Activated CD8-positive, alpha-beta memory T cell treated with anti-CD3 and anti-CD28 coated beads for 4 hours (primary cell): ENCODE measurements around the gene SDK2.

Experiments
- DNase-seq, 2 donors: peaks; one replicate each; pipeline ENCODE4 v3.0.0-alpha.2; 2020; ENCODE audit warnings: low read depth in 2 of 2

SDK2 gene

GRCh38 chr17:73553311-73553710, 90.9 kb downstream of the SDK2 start:
- no peak for DNase-seq

- DNase-seq: no peak
Measured at GRCh38 chr17:73552300-73553048, 91.8 kb downstream of the SDK2 start.

DNA sequence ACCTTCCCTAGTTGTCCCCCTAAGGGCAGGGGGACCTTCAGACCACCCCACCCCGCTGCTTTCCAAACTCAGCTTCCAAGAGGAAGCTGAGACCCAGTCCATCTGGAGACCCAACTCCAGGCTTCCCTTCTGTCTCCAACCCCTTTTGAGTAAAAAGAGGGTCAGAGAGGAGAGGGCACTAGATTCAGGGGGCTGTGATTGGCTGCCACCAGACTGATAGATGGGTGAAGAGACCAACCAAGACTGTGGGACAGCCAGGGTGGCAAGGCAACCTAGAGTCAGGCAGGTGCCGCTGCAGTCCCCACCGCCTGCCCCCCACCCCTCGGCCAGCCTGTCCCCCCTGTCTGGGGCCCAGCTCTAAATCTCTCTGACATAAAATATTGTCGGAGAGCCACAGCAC, 92.5 kb downstream of the SDK2 start:
- DNase-seq: no peak

- DNase-seq: no peak
Measured at GRCh38 chr17:73551144-73551543, 93.1 kb downstream of the SDK2 start.

DNA sequence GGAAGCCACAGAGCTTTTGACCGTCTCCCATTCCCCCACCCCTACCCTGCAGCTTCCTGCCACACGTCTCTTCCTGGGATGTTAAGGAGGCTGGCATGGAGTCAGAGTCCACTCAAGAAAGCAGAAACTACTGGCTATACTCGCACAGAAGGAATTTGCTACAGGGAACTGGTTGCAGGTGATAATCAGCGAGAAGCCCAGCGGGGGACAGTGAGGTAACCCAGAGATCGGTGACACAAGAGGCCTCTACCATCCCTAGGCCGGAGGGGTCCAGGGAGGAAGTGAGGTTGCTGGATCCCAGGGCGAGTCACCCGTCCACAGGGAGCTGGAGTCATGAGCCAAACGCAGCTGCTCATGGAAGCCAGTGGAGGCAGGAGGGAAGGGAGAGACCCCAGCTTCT, 93.7 kb downstream of the SDK2 start:
- DNase-seq: no peak

GRCh38 chr17:73549841-73550430, 94.3 kb downstream of the SDK2 start:
- DNase-seq: no peak

DNA sequence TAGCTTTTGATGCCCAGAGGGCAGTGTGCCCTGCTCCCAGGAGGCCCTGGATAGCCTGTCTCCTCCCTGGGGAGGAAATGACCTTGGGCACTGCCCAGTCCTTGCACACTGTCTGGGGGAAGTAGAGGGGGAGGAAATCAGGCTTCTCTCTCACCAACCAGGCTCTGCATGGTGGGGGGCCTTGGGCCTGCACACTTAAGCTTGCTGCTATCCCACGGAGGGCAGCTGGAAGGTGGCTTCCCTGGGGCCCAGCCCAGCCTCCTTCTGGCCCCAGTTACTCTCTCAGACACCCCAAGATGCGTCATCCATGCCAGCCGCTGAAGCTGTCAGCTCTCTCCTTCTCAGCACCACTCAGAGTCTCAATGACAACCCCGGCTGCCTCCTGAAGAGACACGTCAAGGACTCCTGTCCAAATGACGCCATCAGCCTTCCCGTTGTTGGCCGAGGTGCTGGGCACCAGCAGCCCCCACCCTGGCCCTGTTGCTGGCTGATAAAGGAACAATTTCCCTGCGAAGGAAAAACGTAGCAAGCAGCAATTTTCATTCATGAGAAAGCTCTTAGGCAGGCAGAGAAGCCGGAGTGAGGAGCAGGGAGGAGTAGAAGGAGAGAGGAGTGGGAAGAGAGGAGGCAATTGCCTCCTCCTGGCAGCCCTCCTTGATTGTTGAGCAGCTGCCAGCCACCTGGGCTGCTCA, 95.5 kb downstream of the SDK2 start:
- DNase-seq: no peak

DNA sequence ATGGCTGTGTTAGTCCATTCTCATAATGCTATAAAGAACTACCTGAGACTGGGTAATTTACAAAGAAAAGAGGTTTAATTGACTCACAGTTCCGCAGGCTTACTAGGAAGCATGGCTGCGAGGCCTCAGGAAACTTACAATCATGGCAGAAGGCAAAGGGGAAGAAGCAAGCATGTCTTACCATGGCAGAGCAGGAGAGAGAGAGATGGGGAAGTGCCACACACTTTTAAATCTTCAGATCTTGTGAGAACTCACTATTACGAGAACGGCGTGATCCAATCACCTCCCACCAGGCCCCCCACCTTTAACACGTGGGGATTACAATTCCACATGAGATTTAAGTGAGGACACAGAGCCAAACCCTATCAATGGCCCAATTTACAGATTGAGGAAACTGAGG, 96.5 kb downstream of the SDK2 start:
- DNase-seq: no peak

GRCh38 chr17:73546770-73547536, 97.3 kb downstream of the SDK2 start:
- DNase-seq: no peak

DNA sequence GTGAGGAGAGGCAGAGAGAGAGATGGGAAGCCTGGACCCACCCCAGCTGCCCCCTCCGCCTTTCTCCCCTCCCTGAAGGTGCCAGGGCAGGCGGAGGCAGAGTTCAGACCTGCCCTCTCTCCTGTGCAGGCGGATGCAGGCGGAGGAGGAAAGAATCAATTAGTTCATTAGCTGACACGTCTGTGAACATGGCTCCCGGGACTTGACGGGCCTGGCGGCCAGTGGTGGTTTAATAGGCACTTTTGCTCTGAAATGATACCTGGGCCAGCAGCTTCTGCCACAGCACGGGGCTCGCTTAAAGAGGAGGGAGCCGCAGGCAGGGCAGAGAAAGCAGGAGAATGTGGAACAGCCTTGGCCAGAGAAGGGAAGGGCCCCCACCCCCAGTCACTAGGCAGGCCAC, 98.1 kb downstream of the SDK2 start:
- DNase-seq: no peak

DNA sequence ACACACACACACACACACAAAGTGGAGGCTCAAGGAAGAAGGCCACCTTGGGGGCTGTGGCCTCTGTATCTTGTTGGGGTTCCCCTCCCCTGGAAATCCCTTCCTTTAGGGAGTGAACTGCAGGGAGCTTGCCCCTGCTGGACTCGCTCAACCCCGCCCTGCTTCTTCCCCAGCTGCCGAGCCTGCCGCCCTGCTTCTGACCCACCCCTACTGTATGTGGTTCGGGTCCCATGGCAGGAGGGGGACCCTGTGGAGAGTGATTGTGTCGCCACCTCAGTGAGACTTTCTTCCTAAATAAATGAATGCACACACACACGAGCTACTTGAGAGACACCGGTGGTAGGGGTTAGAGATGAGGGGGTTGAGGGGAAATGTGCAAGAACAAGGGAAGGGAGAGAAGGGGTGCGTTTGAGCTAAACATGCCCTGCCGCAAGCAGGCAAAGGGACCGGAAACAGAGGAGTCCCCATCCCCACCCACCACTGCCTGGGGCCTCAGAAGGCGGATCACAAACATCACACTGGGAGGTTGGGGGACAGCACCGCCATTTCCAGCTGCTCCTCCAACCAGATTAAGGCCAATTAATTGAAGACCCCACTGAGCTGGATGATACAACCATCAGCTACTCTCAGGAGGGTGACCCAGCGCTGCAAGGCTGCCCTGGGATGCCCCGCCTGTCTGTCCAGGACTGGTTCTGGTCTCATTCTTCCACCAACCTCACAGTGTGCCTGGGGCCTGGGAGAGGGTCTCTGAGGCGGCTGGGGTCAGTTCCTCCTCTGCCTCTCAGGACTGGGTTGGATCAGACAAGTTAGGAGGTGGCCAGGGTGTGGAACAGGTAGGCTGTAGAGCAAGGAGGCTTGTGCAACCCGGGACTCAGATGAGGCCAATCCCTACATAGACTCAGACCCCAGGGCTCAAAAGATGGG, 98.9 kb downstream of the SDK2 start:
- no peak for DNase-seq

DNA sequence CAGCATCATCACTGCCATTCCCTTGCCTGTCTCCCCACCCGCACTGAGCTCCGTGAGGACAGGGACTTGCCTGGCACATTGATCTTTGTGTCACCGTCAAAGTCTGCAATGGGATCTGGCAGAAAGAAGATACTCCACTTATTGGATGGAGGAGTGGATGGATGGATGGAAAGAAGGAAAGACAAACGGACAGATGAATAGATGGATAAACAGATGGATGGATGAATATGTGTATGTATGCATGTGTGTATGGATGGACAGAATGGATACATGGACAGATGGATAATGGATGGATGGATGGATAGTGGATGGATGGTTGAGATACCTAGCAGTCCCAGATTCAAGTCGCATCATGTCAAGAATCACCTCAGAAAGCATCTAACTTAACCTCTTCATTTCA, 99.9 kb downstream of the SDK2 start:
- DNase-seq: no peak

GRCh38 chr17:73542323-73542722, 101.9 kb downstream of the SDK2 start:
- DNase-seq: no peak

DNA sequence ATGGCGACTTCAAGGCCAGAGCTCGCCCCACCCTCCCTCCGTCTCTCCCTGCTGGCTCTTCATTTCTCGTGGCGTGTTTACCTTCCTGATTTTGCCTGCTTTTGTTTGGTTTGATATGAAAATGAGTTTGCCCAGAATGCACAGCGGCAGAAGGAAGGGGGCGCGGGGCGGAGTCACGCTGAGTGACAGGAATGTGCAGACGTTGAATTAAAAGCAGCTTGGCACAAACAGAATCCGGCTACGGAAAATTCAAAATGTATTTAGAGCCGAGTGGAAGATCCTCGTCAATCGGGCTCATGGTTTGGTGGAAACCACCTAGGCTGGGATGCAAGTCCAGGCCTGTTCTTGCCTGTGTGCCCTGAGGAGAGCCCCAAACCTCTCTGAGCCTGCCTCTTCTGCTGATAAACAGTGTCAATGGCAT, 102.7 kb downstream of the SDK2 start:
- no peak for DNase-seq

DNA sequence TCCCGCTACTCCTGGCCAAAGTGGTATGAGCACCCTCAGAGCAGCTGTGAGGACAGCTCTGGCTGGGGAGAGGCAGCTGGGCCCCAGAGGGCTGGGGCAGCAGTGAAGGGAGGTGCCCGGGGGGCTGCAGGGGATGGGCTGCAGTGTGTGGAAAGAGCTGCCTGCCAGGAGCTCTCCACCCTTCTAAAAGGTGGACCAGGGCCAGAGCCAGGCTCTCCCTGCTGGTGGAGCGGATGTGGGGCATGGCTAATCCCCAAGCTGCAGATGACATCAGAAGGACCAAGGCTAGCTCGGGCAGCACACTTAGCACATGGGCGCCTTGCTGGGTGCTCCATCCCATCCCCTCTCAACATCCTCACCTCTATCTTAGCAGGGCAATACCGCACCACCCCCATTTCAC, 103.1 kb downstream of the SDK2 start:
- no peak for DNase-seq

DNA sequence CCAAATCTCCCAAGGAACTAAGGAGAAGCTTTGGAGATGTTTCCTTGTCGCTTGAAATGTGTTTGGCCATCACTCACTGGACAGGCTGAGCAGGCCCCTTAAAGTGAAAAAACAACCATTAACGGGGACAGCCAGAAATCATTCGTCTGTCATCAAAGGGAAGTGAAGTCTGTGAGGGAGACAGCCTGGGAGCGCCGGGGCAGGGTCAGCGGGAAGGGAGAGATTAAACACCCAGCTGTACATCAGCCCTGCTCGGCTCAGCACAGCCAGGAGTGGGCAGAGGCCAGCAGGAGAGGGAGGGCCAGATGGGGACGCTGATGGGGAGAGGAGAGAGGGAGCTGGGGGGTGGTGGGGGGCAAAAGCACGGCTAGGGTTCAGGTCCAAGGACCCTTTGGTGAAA, 105.1 kb downstream of the SDK2 start:
- no peak for DNase-seq

GRCh38 chr17:73538445-73538844, 105.8 kb downstream of the SDK2 start:
- DNase-seq: no peak

DNA sequence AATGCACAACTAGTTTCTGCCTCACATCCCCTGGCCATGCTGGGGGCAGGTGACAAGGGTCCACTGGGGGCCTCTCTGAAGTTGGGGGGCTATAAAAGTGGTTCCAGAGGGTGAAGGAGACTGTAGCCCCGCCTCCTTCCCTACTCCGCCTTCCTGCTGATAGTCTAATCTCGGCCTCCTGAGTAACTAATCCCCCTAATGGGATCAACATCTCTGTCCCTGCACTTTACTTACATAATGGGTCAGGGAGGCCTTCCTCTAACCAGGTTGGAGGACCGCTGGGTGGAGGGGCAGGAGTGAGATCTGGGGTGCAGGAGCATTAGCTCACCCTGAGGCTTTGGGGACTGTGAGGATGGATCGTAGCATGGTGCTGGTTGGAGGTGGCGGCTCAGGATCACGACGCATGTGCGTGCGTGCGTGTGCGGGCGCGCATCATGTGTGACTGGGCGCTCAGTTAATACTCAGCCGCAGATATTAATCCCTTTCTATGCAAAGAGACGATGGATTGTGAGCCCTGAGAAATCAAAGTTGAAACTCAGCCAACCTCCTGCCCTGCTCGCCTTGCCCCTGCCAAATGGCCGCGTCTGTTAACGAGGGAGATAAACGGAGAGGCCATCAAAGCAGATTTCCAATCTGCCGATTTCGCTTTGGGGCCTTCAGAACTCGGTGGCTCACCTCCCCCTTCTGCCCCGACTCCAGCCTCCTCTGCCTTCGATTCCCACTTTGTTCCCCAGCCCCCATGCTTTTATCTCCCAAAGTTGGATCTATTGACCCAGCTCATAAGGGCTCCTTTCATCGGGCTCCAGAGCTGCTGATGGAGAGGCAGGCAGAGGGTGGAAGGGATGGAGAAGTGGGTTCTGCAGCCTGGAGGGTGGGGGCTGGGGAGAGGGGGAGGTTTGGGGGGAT, 107.3 kb downstream of the SDK2 start:
- DNase-seq: no peak

GRCh38 chr17:73535746-73536145, 108.5 kb downstream of the SDK2 start:
- DNase-seq: no peak

DNA sequence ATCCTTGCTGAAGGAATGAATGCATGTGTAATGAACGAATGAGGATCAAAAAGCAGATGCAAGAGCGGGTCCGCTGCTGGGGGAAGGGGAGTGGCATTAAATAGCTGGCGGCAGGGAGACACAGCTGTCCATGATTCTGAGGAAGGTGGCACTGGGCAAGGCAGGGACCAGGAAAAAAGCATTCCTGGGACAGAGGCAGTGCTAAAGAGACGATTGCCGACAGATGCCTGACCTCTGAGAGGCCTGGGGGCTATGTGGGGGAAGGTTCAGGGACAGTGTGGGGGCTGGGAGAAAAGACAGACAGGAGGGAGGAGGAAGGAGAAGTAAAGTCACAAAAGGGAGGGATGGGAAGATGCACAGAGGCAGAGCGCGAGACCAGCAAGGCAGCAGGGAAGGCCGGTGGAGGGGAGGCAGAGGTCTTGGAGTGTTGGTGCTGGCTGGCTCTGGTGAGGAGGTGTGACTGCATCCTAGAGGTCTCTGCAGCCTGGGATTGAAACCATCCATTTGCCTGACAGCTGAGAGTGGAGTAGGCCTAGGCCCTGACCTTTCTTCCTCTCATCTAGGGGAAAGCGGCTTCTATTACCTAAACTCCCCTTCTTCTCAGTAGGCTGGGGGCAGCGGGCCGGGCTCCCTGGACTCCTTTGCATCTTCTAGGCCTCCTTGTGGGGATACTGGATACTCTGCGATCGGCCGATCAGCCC, 109.9 kb downstream of the SDK2 start:
- no peak for DNase-seq
